Upper lobe of left lung (tissue), 6 donors: ENCODE data around the gene LIPK. TPM values are rescaled to one million over a fixed set of nuclear protein-coding genes. Genes with fewer than 3 reads are reported as not detected.

Experiments used
- ATAC-seq, 2 donors: fragments of 200-7000 bp; cut with Tn5 transposase; one replicate each; pipeline ENCODE4 v1.9.1; 2022; ENCODE audit warnings: mild to moderate bottlenecking in 2 of 2, moderate library complexity in 2 of 2; ENCODE audit not compliant: low FRiP score in 2 of 2
- DNase-seq, 2 donors: peaks; one replicate each; pipeline ENCODE4 v3.0.0-alpha.2; 2019 to 2020
- H3K27ac ChIP-seq, 4 donors: fragments of 200-600 bp; sonication (generic); one replicate each; pipeline ENCODE4 v1.5.1; 2016 to 2019
- H3K27me3 ChIP-seq, 4 donors: fragments of 200-600 bp; sonication (generic); one replicate each; pipeline ENCODE4 v1.5.1; 2017 to 2019
- H3K36me3 ChIP-seq, 4 donors: fragments of 200-600 bp; sonication (generic); one replicate each; pipeline ENCODE4 v1.5.1; 2016 to 2019
- H3K4me1 ChIP-seq, 4 donors: fragments of 200-600 bp; sonication (generic); one replicate each; pipeline ENCODE4 v1.5.1; 2018 to 2019
- H3K4me3 ChIP-seq, 4 donors: fragments of 200-600 bp; sonication (generic); one replicate each; pipeline ENCODE4 v1.5.1; 2017 to 2019; ENCODE audit warnings: mild to moderate bottlenecking in 2 of 4, moderate library complexity in 1 of 4
- H3K9me3 ChIP-seq, 4 donors: fragments of 200-600 bp; sonication (generic); one replicate each; pipeline ENCODE4 v1.5.1; 2018 to 2019
- CTCF ChIP-seq, 6 experiments: fragments of 450-650 bp in 4 of 6; fragments of 200-600 bp in 2 of 6; sonication (generic) in 2 of 6; IDR thresholded peaks; one replicate each; pipeline ENCODE4 v1.5.1; 2016 to 2019; ENCODE audit warnings: antibody characterized with exemption in 6 of 6
- EP300 ChIP-seq, 4 donors: sonication (generic); formaldehyde crosslinking; IDR thresholded peaks; one replicate each; pipeline ENCODE4 v1.5.1; 2017; ENCODE audit warnings: antibody characterized with exemption in 4 of 4, control low read depth in 2 of 4
- POLR2A ChIP-seq, 4 donors: fragments of 450-650 bp; IDR thresholded peaks; one replicate each; pipeline ENCODE4 v1.5.1; 2016 to 2017; ENCODE audit warnings: antibody characterized with exemption in 4 of 4, mild to moderate bottlenecking in 2 of 4
- POLR2AphosphoS5 ChIP-seq, 2 donors: sonication (generic); formaldehyde crosslinking; IDR thresholded peaks; one replicate each; pipeline ENCODE4 v1.5.1; 2017; ENCODE audit warnings: antibody characterized with exemption in 2 of 2
- WGBS, 2 donors: methylation state at CpG; one replicate each; pipeline ENCODE4 v1.1.5; 2017 to 2018; 5-methylcytosine and 5-hydroxymethylcytosine counted together
- total RNA-seq, 6 donors: library from RNA; depleted of rRNA in 4 of 6; stranded (reverse); fragments of >200 nt in 4 of 6; gene quantifications; one replicate each; pipeline versions ENCODE4 v1.1.0 to v1.2.1, GENCODE V29; 2016 to 2021
- donor health status: DM: no; HTN: no; CAD: no; lungs with moderate emphysema.
- donor health status: DM: no; HTN: yes; CAD: no; lungs with severe emphysema.

The LIPK gene
- total RNA-seq, 6 donors from 2014 or later = not detected

- H3K9me3 ChIP-seq = no peaks in the 10 kb centered on the region
- H3K36me3 ChIP-seq = no peaks in the 10 kb centered on the region
- H3K27me3 ChIP-seq = no peaks in the 10 kb centered on the region
- no peak overlapping the region for H3K4me3 ChIP-seq
- no peak overlapping the region for H3K27ac ChIP-seq
- ATAC-seq (no peak), DNase-seq (no peak)
- no peaks in the 10 kb centered on the region for H3K4me1 ChIP-seq
- WGBS, 2 donors = 77 to 85% methylated on average over 2 of the region's 2 CpGs
- TF ChIP-seq EP300 (IDR thresholded peaks at IDR 0.05) = no peak
- no peak for TF ChIP-seq POLR2A (IDR thresholded peaks at IDR 0.05)
- TF ChIP-seq POLR2AphosphoS5 (IDR thresholded peaks at IDR 0.05) = no peak
- no peak for TF ChIP-seq CTCF (IDR thresholded peaks at IDR 0.05)
Observed at GRCh38 chr10:88672041-88672440, 34.0 kb upstream of the LIPK start.

GRCh38 chr10:88676283-88677060 is 29.6 kb upstream of the LIPK start:
- WGBS, 2 donors = 62 to 82% methylated on average over 4 of the region's 4 CpGs
- H3K9me3 ChIP-seq = no peaks in the 10 kb centered on the region
- H3K27ac ChIP-seq = no peak overlapping the region
- ATAC-seq (no peak), DNase-seq (no peak)
- no peaks in the 10 kb centered on the region for H3K4me1 ChIP-seq
- no peaks in the 10 kb centered on the region for H3K27me3 ChIP-seq
- H3K36me3 ChIP-seq = no peaks in the 10 kb centered on the region
- H3K4me3 ChIP-seq = no peak overlapping the region
- TF ChIP-seq EP300 (IDR thresholded peaks at IDR 0.05) (no peak), POLR2AphosphoS5 (IDR thresholded peaks at IDR 0.05) (no peak), POLR2A (IDR thresholded peaks at IDR 0.05) (no peak), CTCF (IDR thresholded peaks at IDR 0.05) (no peak)

GRCh38 chr10:88680958-88681357 is 25.1 kb upstream of the LIPK start:
- Histone ChIP-seq H3K27ac (no peak overlapping the region), H3K4me1 (no peaks in the 10 kb centered on the region), H3K27me3 (no peaks in the 10 kb centered on the region), H3K36me3 (no peaks in the 10 kb centered on the region), H3K4me3 (no peak overlapping the region), H3K9me3 (no peaks in the 10 kb centered on the region)
- 93 to 95% methylated on average over 4 of the region's 4 CpGs for WGBS, 2 donors
- TF ChIP-seq CTCF (IDR thresholded peaks at IDR 0.05) (no peak), POLR2AphosphoS5 (IDR thresholded peaks at IDR 0.05) (no peak), EP300 (IDR thresholded peaks at IDR 0.05) (no peak), POLR2A (IDR thresholded peaks at IDR 0.05) (no peak)
- DNase-seq (no peak), ATAC-seq (no peak)

- ATAC-seq = no peak
- 81 to 85% methylated on average over 4 of the region's 4 CpGs for WGBS, 2 donors
Observed at GRCh38 chr10:88682491-88682890, 23.6 kb upstream of the LIPK start.

More at GRCh38 chr10:88682491-88682890, 23.6 kb upstream of the LIPK start:
- no peaks in the 10 kb centered on the region for H3K9me3 ChIP-seq
- H3K4me3 ChIP-seq = no peak overlapping the region
- no peaks in the 10 kb centered on the region for H3K27me3 ChIP-seq
- no peaks in the 10 kb centered on the region for H3K36me3 ChIP-seq
- no peak for DNase-seq
- H3K27ac ChIP-seq = no peak overlapping the region
- H3K4me1 ChIP-seq = no peaks in the 10 kb centered on the region
- TF ChIP-seq POLR2A (IDR thresholded peaks at IDR 0.05) = no peak
- no peak for TF ChIP-seq POLR2AphosphoS5 (IDR thresholded peaks at IDR 0.05)
- TF ChIP-seq EP300 (IDR thresholded peaks at IDR 0.05) = no peak
- TF ChIP-seq CTCF (IDR thresholded peaks at IDR 0.05) = no peak
